Measurements from ENCODE around the gene MPST.

MPST gene

DNA sequence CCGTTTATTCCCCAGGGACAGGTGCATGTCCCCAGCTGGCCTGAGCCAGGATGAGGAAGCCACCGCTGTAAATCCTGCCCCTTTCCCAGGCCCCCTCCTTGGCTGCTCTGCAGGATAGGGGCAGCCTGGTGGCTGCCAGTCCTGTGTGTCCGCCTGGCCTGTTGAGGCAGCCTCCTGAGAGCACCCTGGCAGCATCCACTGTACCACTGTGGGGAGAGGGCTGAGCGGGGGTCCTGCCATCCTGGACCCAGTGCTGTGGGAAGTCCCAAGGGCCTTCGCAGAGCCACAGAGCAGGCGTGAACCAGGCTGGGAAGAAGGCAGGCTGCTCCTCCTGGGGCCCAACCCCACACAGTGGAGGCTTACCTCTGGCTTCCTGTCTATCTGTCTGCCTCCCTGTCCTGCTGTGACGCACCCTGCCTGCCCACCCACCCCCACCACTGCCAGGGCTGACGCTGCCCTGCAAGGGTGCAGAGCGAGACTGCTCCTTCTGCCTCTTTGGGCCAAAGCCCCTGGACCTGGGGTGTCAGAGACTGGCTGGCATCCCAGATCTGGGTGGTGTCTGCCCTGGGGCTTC is 40.4 kb downstream of the MPST start:
- Histone ChIP-seq H3K36me3 (ENCODE audit: control insufficient read depth, insufficient read depth, low read length) (no peaks in the 10 kb centered on the region; the same call in none of the 2 replicates), H3K27me3 (replicated peaks; ENCODE audit: control insufficient read depth, insufficient read depth, low read length) (no peaks in the 10 kb centered on the region), H3K4me3 (replicated peaks; ENCODE audit: low read depth, low read length) (no peak overlapping the region)
- no peak for DNase-seq (ENCODE audit: extremely low read depth, insufficient read length)
- TF ChIP-seq, protein P1, sequence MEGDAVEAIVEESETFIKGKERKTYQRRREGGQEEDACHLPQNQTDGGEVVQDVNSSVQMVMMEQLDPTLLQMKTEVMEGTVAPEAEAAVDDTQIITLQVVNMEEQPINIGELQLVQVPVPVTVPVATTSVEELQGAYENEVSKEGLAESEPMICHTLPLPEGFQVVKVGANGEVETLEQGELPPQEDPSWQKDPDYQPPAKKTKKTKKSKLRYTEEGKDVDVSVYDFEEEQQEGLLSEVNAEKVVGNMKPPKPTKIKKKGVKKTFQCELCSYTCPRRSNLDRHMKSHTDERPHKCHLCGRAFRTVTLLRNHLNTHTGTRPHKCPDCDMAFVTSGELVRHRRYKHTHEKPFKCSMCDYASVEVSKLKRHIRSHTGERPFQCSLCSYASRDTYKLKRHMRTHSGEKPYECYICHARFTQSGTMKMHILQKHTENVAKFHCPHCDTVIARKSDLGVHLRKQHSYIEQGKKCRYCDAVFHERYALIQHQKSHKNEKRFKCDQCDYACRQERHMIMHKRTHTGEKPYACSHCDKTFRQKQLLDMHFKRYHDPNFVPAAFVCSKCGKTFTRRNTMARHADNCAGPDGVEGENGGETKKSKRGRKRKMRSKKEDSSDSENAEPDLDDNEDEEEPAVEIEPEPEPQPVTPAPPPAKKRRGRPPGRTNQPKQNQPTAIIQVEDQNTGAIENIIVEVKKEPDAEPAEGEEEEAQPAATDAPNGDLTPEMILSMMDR (IDR thresholded peaks at IDR 0.05; ENCODE audit: insufficient read depth, low read length, poor library complexity, severe bottlenecking): no peak

DNA sequence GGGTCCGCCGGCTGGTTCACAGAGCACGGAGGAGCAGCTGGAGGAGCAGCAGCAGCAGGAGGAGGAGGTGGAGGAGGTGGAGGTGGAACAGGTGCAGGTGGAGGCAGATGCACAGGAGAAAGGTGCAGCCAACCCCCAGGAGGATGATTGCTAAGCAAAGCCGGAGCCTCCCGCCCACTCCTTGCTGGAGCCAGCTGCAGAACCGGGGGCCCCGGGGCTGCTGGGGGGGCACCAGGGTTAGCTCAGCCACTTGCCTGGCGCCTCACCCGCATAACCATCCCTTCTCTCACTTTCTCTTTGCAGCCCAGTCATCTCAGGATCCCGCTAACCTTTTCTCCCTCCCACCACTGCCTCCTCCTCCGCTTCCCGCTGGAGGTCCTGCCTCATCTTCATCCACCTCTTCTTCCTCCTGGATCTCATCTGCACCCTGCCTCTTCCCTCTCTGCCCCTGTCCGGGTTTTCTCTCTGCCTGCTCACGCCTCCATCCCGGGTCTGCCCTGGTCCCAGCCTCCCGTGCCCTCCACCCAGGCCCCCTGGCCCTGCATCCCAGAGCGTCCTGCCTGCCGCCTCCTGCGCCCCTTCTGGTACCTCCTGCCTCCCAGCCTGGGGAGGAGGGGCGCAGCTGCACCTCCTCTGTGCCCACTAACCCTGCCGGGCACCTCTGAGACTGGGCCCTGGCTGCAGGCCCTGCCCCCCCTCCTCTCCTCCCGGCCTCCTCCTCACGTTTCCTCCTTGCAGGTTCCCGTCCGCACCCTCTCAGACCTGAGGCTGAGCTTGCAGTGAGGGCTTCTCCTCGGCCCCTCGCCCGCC is 41.5 kb downstream of the MPST start:
- no peaks in the 10 kb centered on the region for H3K27me3 ChIP-seq (replicated peaks; ENCODE audit: control insufficient read depth, insufficient read depth, low read length)

DNA sequence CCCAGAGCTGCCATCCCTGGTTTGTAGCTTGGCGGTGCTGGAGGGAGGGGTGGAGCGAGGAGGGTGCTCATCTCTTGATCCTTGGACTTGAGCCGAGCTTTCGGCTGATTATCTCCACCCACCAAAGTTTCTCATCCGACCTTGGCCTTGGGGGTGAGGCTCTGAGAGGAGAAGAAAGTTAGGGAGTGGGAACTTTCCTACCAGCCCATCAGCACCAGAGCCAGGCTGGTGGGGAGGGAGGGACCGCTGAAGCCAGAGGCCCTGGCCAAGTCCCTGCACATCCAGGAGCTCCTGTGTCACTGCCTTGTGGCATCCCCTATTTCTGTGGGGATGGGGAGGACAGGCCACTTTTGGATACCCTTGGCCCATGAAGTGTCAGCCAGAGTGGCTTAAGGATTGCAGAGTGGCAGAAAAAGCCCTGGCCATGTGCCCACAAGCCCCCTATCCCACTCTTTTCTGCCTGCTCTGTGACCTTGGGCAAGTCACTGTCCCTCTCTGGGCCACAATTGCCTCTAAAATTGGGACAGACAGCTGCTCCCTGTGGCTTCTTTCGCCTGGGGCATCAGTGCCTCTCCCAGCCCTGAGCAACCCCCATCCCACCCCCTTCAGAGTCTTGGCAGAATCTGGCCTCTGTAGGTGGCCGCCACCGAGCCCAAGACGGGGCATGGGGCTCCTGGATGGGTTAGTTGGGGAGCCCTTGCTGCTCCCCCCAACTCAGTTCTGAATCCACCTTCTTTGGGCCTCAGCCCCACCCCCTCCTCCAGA is 42.3 kb downstream of the MPST start:
- Histone ChIP-seq H3K36me3 (ENCODE audit: control insufficient read depth, insufficient read depth, low read length) (no peaks in the 10 kb centered on the region; the same call in 1 of the 2 replicates), H3K4me3 (replicated peaks; ENCODE audit: low read depth, low read length) (no peak overlapping the region), H3K27me3 (replicated peaks; ENCODE audit: control insufficient read depth, insufficient read depth, low read length) (no peaks in the 10 kb centered on the region)
- DNase-seq (ENCODE audit: extremely low read depth, insufficient read length): no peak
- TF ChIP-seq, protein P1 (IDR thresholded peaks at IDR 0.05; ENCODE audit: insufficient read depth, low read length, poor library complexity, severe bottlenecking): no peak

More for the DNA sequence above, 41.5 kb downstream of the MPST start:
- DNase-seq (ENCODE audit: extremely low read depth, insufficient read length): peak; percentile 34
- Histone ChIP-seq H3K4me3 (replicated peaks; ENCODE audit: low read depth, low read length) (no peak overlapping the region), H3K36me3 (ENCODE audit: control insufficient read depth, insufficient read depth, low read length) (no peaks in the 10 kb centered on the region; the same call in 1 of the 2 replicates)
- TF ChIP-seq, protein P1 (IDR thresholded peaks at IDR 0.05; ENCODE audit: insufficient read depth, low read length, poor library complexity, severe bottlenecking): no peak

DNA sequence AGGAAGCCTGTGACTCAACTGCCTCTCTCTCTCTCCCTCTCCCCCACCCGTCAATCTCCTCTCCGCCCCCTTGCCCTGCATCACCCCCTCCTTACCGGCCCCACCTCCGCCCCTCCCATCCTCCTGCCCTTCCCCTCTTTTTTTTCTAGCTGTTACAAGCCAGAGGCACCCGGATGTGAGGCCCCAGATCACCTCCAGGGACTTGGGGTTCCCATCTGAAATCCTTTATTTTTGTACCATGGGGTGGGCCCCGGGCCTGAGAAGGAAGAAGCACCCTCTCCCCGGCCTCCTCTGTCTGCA is 42.8 kb downstream of the MPST start:
- Histone ChIP-seq H3K4me3 (replicated peaks; ENCODE audit: low read depth, low read length) (no peak overlapping the region), H3K36me3 (ENCODE audit: control insufficient read depth, insufficient read depth, low read length) (no peaks in the 10 kb centered on the region; the same call in 1 of the 2 replicates), H3K27me3 (replicated peaks; ENCODE audit: control insufficient read depth, insufficient read depth, low read length) (no peaks in the 10 kb centered on the region)
- no peak for DNase-seq (ENCODE audit: extremely low read depth, insufficient read length)
- TF ChIP-seq, protein P1 (IDR thresholded peaks at IDR 0.05; ENCODE audit: insufficient read depth, low read length, poor library complexity, severe bottlenecking): no peak

- no peaks in the 10 kb centered on the region for H3K27me3 ChIP-seq (replicated peaks; ENCODE audit: control insufficient read depth, insufficient read depth, low read length)
- no peak for DNase-seq (ENCODE audit: extremely low read depth, insufficient read length)
- H3K36me3 ChIP-seq (ENCODE audit: control insufficient read depth, insufficient read depth, low read length): no peaks in the 10 kb centered on the region; the same call in 1 of the 2 replicates
- TF ChIP-seq, protein P1 (IDR thresholded peaks at IDR 0.05; ENCODE audit: insufficient read depth, low read length, poor library complexity, severe bottlenecking): no peak
- H3K4me3 ChIP-seq (replicated peaks; ENCODE audit: low read depth, low read length): no peak overlapping the region
Measured at GRCh38 chr22:37062702-37063381, 43.3 kb downstream of the MPST start.

Data from GM06990 (cell line).